ENCODE results near the gene LMF1. TPM values are rescaled to one million over a fixed set of nuclear protein-coding genes. Genes with fewer than 3 reads are reported as not detected.

Gene LMF1
- total and polyA plus RNA-seq, 2 of the 4 experiments (the other 2 are of a cell fraction): 7.7 to 13.1 TPM

DNA sequence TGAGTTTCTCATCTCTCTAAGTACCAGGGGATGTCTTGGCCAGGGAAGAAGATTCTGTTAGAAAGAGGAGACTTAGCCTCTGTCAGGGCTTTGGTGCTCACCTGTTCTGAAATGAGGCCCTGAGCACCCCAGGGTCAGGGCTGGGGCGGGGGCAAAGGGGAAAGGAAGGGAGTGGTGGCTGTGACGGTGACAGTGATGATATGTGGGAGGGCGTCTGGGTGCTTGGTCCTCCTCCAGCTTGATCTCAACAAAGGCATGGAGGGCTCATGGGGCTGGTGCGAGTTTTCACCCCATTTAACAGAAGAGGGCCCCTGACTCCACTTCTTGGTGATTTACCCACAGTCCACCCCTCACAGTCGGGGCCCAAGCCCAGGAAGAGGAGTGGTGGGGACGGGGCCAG lies 25.9 kb upstream of the LMF1 start:
- dilution Hi-C loops (cut with HindIII; ENCODE audit: low sequenced_read_pairs, unreplicated experiment) (no loop called here), in situ Hi-C loops (cut with MboI; ENCODE audit: low sequenced_read_pairs) (no loop called here), intact Hi-C loops (cut with micrococcal nuclease) (no loop called here)
- no CpG with 5 or more reads among the region's 6 CpGs for WGBS, 2 experiments (ENCODE audit: extremely low coverage in 2 of 2, insufficient read length in 1 of 2)
- no peak overlapping the region for H4K91ac ChIP-seq (ENCODE audit: insufficient read depth, low read depth, low read length)
- H3K4me2 ChIP-seq (ENCODE audit: low read depth, low read length): no peak overlapping the region
- H3K27ac ChIP-seq (ENCODE audit: insufficient read depth, low read length): no peak overlapping the region
- no peaks in the 10 kb centered on the region for H3K4me1 ChIP-seq (ENCODE audit: control insufficient read depth, insufficient read depth, low read length)
- no peak overlapping the region for H3K4me3 ChIP-seq (ENCODE audit: insufficient read depth, low read depth, low read length)
- H3K9me1 ChIP-seq (ENCODE audit: insufficient read depth, low read length): no peaks in the 10 kb centered on the region
- no peak overlapping the region for H4K5ac ChIP-seq (ENCODE audit: low read depth, low read length)
- DNase-seq (no peak), ATAC-seq (ENCODE audit: low read depth) (no peak)
- peaks cover 49% of the 10 kb centered on the region for H3K27me3 ChIP-seq (ENCODE audit: control insufficient read depth, insufficient read depth, low read length)
- H3K9ac ChIP-seq (ENCODE audit: low read depth, low read length): no peak overlapping the region
- no peak overlapping the region for H3K14ac ChIP-seq (replicated peaks; ENCODE audit: low read depth, low read length)
- no peak overlapping the region for H2BK15ac ChIP-seq (ENCODE audit: low read depth, low read length)
- no peak overlapping the region for H3K23ac ChIP-seq (ENCODE audit: low read depth, low read length)
- no peaks in the 10 kb centered on the region for H4K20me1 ChIP-seq (ENCODE audit: insufficient read depth, low read length)
- no peaks in the 10 kb centered on the region for H3K79me1 ChIP-seq (ENCODE audit: low read depth in 1 of 2, low read length in 2 of 2)
- H3K9me3 ChIP-seq (ENCODE audit: control insufficient read depth, insufficient read depth, low read length): peaks cover 32% of the 10 kb centered on the region
- H2BK20ac ChIP-seq (ENCODE audit: low read depth, low read length): no peak overlapping the region
- no peak overlapping the region for H2AK5ac ChIP-seq (ENCODE audit: low read depth, low read length)
- H4K8ac ChIP-seq (ENCODE audit: low read depth in 2 of 2, low read length in 2 of 2): no peak overlapping the region
- TF ChIP-seq RFX5 (IDR thresholded peaks at IDR 0.05; ENCODE audit: low read depth, low read length): no peak
- no peak overlapping the region for H3K56ac ChIP-seq (ENCODE audit: extremely low read depth, insufficient read depth, low read length)
- BruUV-seq (replicated peaks): no TSS peak
- no peak overlapping the region for H2BK120ac ChIP-seq (ENCODE audit: low read depth, low read length)
- no peak overlapping the region for H3K4ac ChIP-seq (ENCODE audit: low read depth, low read length)
- no peak overlapping the region for H2AFZ ChIP-seq (replicated peaks; ENCODE audit: low read length, poor library complexity)
- ChIA-PET CTCF (no interaction called here), POLR2A (ENCODE audit: unreplicated experiment) (no interaction called here)
- no peak overlapping the region for H2BK5ac ChIP-seq (ENCODE audit: low read depth, low read length, poor library complexity, severe bottlenecking)
- no peaks in the 10 kb centered on the region for H3K36me3 ChIP-seq (ENCODE audit: control insufficient read depth, insufficient read depth, low read length)
- H3K18ac ChIP-seq (ENCODE audit: low read depth, low read length): no peak overlapping the region
- peak overlapping the region; percentile 65 for H2AK9ac ChIP-seq (replicated peaks; ENCODE audit: low read depth, low read length, poor library complexity)
